ENCODE data around the gene CTU2. TPM values are rescaled to one million over a fixed set of nuclear protein-coding genes. Genes with fewer than 3 reads are reported as not detected.

Gene CTU2
- total and polyA plus RNA-seq, 10 of the 15 experiments (the other 5 are each of a cell fraction or from before 2014, with no cell fraction given), result 0.32 to 44.5 (median 18.2) TPM

DNA sequence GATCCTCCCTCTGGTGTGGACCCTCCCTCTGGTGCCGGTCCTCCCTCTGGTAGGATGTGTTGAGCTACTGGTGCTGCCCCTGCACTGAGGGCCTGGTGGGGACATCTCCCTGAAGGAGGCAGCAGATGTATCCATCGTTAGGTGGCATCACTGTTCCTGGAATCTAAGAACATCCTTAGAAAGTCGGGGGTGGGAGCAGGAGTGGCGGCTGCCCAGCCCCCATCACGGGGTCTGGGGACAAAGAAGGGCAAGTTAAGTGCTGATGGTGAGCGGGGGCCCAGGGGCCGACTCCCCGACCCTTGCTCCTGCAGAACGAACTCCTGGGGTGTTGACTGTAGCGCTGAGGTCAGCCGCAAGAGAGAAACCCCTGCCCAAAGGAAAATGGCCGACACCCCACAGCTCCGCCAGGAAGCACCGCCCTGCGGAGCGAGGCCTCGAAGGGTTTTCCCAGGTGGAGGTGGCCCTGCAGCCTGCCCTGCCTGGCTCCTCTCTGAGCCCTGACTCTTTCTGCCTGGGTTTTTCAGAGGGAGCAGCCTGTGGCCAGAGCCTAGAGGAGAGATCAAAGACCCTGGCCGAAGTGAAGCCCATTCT, 5.5 kb downstream of the CTU2 start (continued):
- TF ChIP-seq, protein P1, sequence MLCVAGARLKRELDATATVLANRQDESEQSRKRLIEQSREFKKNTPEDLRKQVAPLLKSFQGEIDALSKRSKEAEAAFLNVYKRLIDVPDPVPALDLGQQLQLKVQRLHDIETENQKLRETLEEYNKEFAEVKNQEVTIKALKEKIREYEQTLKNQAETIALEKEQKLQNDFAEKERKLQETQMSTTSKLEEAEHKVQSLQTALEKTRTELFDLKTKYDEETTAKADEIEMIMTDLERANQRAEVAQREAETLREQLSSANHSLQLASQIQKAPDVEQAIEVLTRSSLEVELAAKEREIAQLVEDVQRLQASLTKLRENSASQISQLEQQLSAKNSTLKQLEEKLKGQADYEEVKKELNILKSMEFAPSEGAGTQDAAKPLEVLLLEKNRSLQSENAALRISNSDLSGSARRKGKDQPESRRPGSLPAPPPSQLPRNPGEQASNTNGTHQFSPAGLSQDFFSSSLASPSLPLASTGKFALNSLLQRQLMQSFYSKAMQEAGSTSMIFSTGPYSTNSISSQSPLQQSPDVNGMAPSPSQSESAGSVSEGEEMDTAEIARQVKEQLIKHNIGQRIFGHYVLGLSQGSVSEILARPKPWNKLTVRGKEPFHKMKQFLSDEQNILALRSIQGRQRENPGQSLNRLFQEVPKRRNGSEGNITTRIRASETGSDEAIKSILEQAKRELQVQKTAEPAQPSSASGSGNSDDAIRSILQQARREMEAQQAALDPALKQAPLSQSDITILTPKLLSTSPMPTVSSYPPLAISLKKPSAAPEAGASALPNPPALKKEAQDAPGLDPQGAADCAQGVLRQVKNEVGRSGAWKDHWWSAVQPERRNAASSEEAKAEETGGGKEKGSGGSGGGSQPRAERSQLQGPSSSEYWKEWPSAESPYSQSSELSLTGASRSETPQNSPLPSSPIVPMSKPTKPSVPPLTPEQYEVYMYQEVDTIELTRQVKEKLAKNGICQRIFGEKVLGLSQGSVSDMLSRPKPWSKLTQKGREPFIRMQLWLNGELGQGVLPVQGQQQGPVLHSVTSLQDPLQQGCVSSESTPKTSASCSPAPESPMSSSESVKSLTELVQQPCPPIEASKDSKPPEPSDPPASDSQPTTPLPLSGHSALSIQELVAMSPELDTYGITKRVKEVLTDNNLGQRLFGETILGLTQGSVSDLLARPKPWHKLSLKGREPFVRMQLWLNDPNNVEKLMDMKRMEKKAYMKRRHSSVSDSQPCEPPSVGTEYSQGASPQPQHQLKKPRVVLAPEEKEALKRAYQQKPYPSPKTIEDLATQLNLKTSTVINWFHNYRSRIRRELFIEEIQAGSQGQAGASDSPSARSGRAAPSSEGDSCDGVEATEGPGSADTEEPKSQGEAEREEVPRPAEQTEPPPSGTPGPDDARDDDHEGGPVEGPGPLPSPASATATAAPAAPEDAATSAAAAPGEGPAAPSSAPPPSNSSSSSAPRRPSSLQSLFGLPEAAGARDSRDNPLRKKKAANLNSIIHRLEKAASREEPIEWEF (IDR thresholded peaks at IDR 0.05; ENCODE audit: insufficient replicate concordance, low read depth, low read length), result no peak
- TF ChIP-seq MXI1 (IDR thresholded peaks at IDR 0.05; ENCODE audit: low read depth, low read length), result no peak
- TF ChIP-seq FOXM1 (IDR thresholded peaks at IDR 0.05; ENCODE audit: low read depth, low read length), result no peak
- TF ChIP-seq, protein P2, sequence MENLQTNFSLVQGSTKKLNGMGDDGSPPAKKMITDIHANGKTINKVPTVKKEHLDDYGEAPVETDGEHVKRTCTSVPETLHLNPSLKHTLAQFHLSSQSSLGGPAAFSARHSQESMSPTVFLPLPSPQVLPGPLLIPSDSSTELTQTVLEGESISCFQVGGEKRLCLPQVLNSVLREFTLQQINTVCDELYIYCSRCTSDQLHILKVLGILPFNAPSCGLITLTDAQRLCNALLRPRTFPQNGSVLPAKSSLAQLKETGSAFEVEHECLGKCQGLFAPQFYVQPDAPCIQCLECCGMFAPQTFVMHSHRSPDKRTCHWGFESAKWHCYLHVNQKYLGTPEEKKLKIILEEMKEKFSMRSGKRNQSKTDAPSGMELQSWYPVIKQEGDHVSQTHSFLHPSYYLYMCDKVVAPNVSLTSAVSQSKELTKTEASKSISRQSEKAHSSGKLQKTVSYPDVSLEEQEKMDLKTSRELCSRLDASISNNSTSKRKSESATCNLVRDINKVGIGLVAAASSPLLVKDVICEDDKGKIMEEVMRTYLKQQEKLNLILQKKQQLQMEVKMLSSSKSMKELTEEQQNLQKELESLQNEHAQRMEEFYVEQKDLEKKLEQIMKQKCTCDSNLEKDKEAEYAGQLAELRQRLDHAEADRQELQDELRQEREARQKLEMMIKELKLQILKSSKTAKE (IDR thresholded peaks at IDR 0.05; ENCODE audit: low read depth, poor library complexity, severe bottlenecking), result no peak
- no peak for TF ChIP-seq YY1 (IDR thresholded peaks at IDR 0.05; ENCODE audit: low read depth, low read length)
- no peak for TF ChIP-seq ZNF217 (IDR thresholded peaks at IDR 0.05)

All from GM12878 (cell line).